ENCODE measurements around the gene CEP350. TPM values are rescaled to one million over a fixed set of nuclear protein-coding genes. Genes with fewer than 3 reads are reported as not detected.

The CEP350 gene
- total and polyA plus RNA-seq, 10 of the 15 experiments (the other 5 are each of a cell fraction or from before 2014, with no cell fraction given) = 5.2 to 46.0 (median 23.1) TPM

GRCh38 chr1:180144659-180145357, 190.2 kb downstream of the CEP350 start:
- intact Hi-C loops (cut with micrococcal nuclease; ENCODE audit: unreplicated experiment) = no loop called here
- peak overlapping the region; percentile 19 for H2AFZ ChIP-seq (ENCODE audit: control insufficient read depth, low read depth, low read length)

GRCh38 chr1:180145446-180145845, 190.8 kb downstream of the CEP350 start:
- whole genome bisulfite sequencing (ENCODE audit: insufficient coverage, insufficient replicate concordance, low lambda C conversion rate, missing lambda C conversion rate) = 67% methylated on average over 3 of the region's 3 CpGs
- no peak for ATAC-seq
- no peaks in the 10 kb centered on the region for H3K36me3 ChIP-seq (ENCODE audit: control insufficient read depth in 2 of 2, insufficient read depth in 2 of 2, low read length in 1 of 2)
- POLR2A ChIA-PET = interaction anchor here (0.7 kb wide), 1 partner anchor 13 kb away, joined by 3 read pairs; no protein-coding TSS in a partner anchor
- H3K4me2 ChIP-seq (ENCODE audit: control insufficient read depth, insufficient read depth) = no peak overlapping the region
- intact Hi-C loops (cut with micrococcal nuclease; ENCODE audit: unreplicated experiment) (no loop called here), in situ Hi-C loops (cut with MboI) (no loop called here)
- no peak overlapping the region for H3K4me3 ChIP-seq
- H3K27ac ChIP-seq (ENCODE audit: control insufficient read depth, insufficient read depth) = no peak overlapping the region
- FAIRE-seq = no peak
- H3K27me3 ChIP-seq (replicated peaks in 1 of 2; ENCODE audit: control insufficient read depth in 2 of 2, insufficient read depth in 2 of 2, low read length in 1 of 2) = 0 out of 4 replicates have a peak, but pooled peaks cover 0 to 1% of the 10 kb centered on the region in 2 experiments
- no peak overlapping the region for H2AFZ ChIP-seq (ENCODE audit: control insufficient read depth, low read depth, low read length)
- SMC1A ChIA-PET (ENCODE audit: uncharacterized antibody, unreplicated experiment) = interaction anchor here (0.6 to 1.1 kb wide), 3 partner anchors 100 to 1283 kb away, joined by 3 to 4 read pairs (median 3); no protein-coding TSS in a partner anchor
- H3K9me3 ChIP-seq (replicated peaks; ENCODE audit: control insufficient read depth, insufficient read depth, low read length) = no peaks in the 10 kb centered on the region
- TF ChIP-seq CTCF (IDR thresholded peaks at IDR 0.05 in 2 of 3, conservative IDR thresholded peaks at IDR 0.05 in 1 of 3; ENCODE audit: control insufficient read depth in 2 of 3, extremely low read depth in 1 of 3, insufficient read depth in 1 of 3, low read depth in 3 of 3, low read length in 3 of 3) (no peak), FOXM1 (IDR thresholded peaks at IDR 0.05; ENCODE audit: low read depth, low read length) (no peak), TARDBP (IDR thresholded peaks at IDR 0.05; ENCODE audit: borderline replicate concordance) (no peak), NFIC (IDR thresholded peaks at IDR 0.05; ENCODE audit: low read depth, low read length) (no peak), HSF1 (IDR thresholded peaks at IDR 0.05; ENCODE audit: low read depth, low read length) (no peak)
- RAD21 ChIA-PET (ENCODE audit: unreplicated experiment) = interaction anchor here (1.1 kb wide), 1 partner anchor 33 kb away, joined by 3 read pairs; no protein-coding TSS in a partner anchor
- H3K79me2 ChIP-seq (ENCODE audit: control insufficient read depth, insufficient read depth, low read length) = no peaks in the 10 kb centered on the region
- H4K20me1 ChIP-seq (ENCODE audit: control insufficient read depth, insufficient read depth) = no peaks in the 10 kb centered on the region
- CTCF ChIA-PET = interaction anchor here (1.1 to 1.5 kb wide), 3 partner anchors 14 to 439 kb away, joined by 3 to 4 read pairs (median 3); no protein-coding TSS in a partner anchor
- no peak overlapping the region for H3K9ac ChIP-seq (ENCODE audit: control insufficient read depth, insufficient read depth, low read length)
- no TSS peak for BruUV-seq (replicated peaks)
- no peaks in the 10 kb centered on the region for H3K4me1 ChIP-seq (ENCODE audit: control insufficient read depth, insufficient read depth, low read length)
- DNase-seq (ENCODE audit: low read depth, low spot score) = no peak

More at GRCh38 chr1:180144659-180145357, 190.2 kb downstream of the CEP350 start:
- in situ Hi-C loops (cut with MboI) = no loop called here
- ChIA-PET RAD21 (ENCODE audit: unreplicated experiment) (interaction anchor here (1.1 kb wide), 1 partner anchor 34 kb away, joined by 3 read pairs; no protein-coding TSS in a partner anchor), CTCF (interaction anchor here (1.1 to 1.9 kb wide), 4 partner anchors 14 to 439 kb away, joined by 3 to 6 read pairs (median 4); no protein-coding TSS in a partner anchor), SMC1A (ENCODE audit: uncharacterized antibody, unreplicated experiment) (interaction anchor here (0.7 to 1.1 kb wide), 2 partner anchors 99 to 322 kb away, joined by 3 read pairs; no protein-coding TSS in a partner anchor), POLR2A (interaction anchor here (0.7 kb wide), 1 partner anchor 14 kb away, joined by 3 read pairs; no protein-coding TSS in a partner anchor)
- TF ChIP-seq FOXK2 (IDR thresholded peaks at IDR 0.05) (no peak), PAX5 (IDR thresholded peaks at IDR 0.05; ENCODE audit: borderline replicate concordance, low read depth, low read length) (no peak)
- WGBS (ENCODE audit: insufficient coverage, insufficient replicate concordance, low lambda C conversion rate, missing lambda C conversion rate) = 35% methylated on average over 6 of the region's 6 CpGs
- H3K9me3 ChIP-seq (replicated peaks; ENCODE audit: control insufficient read depth, insufficient read depth, low read length) = no peaks in the 10 kb centered on the region
- FAIRE-seq (no peak), ATAC-seq (peak; percentile 34; the same call in 1 of the 3 replicates), DNase-seq (ENCODE audit: low read depth, low spot score) (no peak)
- no peaks in the 10 kb centered on the region for H4K20me1 ChIP-seq (ENCODE audit: control insufficient read depth, insufficient read depth)
- no peak overlapping the region for H3K4me3 ChIP-seq
- no peak overlapping the region for H3K9ac ChIP-seq (ENCODE audit: control insufficient read depth, insufficient read depth, low read length)
- H3K27ac ChIP-seq (ENCODE audit: control insufficient read depth, insufficient read depth) = no peak overlapping the region
- H3K27me3 ChIP-seq (replicated peaks in 1 of 2; ENCODE audit: control insufficient read depth in 2 of 2, insufficient read depth in 2 of 2, low read length in 1 of 2) = 0 out of 4 replicates have a peak, but pooled peaks cover 0 to 1% of the 10 kb centered on the region in 2 experiments
- no peaks in the 10 kb centered on the region for H3K4me1 ChIP-seq (ENCODE audit: control insufficient read depth, insufficient read depth, low read length)
- no peak overlapping the region for H3K4me2 ChIP-seq (ENCODE audit: control insufficient read depth, insufficient read depth)
- H3K79me2 ChIP-seq (ENCODE audit: control insufficient read depth, insufficient read depth, low read length) = no peaks in the 10 kb centered on the region
- no peaks in the 10 kb centered on the region for H3K36me3 ChIP-seq (ENCODE audit: control insufficient read depth in 2 of 2, insufficient read depth in 2 of 2, low read length in 1 of 2)
- no TSS peak for BruUV-seq (replicated peaks)

Measured in GM12878 (cell line).